ENCODE data around the gene IGF2BP2. TPM values are rescaled to one million over a fixed set of nuclear protein-coding genes. Genes with fewer than 3 reads are reported as not detected.

The IGF2BP2 gene
- total RNA-seq, 1 experiment from 2014 or later = 135 TPM

GRCh38 chr3:185653949-185654757, 170.7 kb downstream of the IGF2BP2 start:
- Histone ChIP-seq H3K9ac (ENCODE audit: low read length) (no peak overlapping the region), H3K9me3 (ENCODE audit: control insufficient read depth in 1 of 2, insufficient read depth in 1 of 2, low read depth in 1 of 2, low read length in 2 of 2) (no peaks in the 10 kb centered on the region), H3K4me3 (replicated peaks in 1 of 2; ENCODE audit: low read depth in 1 of 2, low read length in 2 of 2) (no peak overlapping the region), H3K4me2 (ENCODE audit: low read length) (no peak overlapping the region), H3K27me3 (ENCODE audit: insufficient read depth, low read length) (no peaks in the 10 kb centered on the region), H2AFZ (ENCODE audit: low read depth, low read length, poor library complexity, severe bottlenecking) (no peak overlapping the region), H3K9me2 (ENCODE audit: insufficient read depth) (no peaks in the 10 kb centered on the region), H3K4me1 (ENCODE audit: control insufficient read depth in 1 of 2, insufficient read depth in 2 of 2, low read length in 2 of 2) (peaks cover 2 to 11% of the 10 kb centered on the region in 2 experiments; a peak in 3 of 4 replicates), H3K27ac (ENCODE audit: low read depth, low read length) (no peak overlapping the region), H4K20me1 (ENCODE audit: insufficient read depth) (no peaks in the 10 kb centered on the region), H3K79me2 (ENCODE audit: insufficient read depth, low read length) (no peaks in the 10 kb centered on the region), H3K36me3 (ENCODE audit: control insufficient read depth in 1 of 2, insufficient read depth in 2 of 2, low read length in 2 of 2) (peaks cover 34 to 42% of the 10 kb centered on the region in 2 experiments)
- TF ChIP-seq REST (IDR thresholded peaks at IDR 0.05; ENCODE audit: low read depth) (no peak), SP1 (IDR thresholded peaks at IDR 0.05; ENCODE audit: low read depth) (no peak)
- ChIA-PET RAD21 (ENCODE audit: low non-redundant PET in 1 of 2, low total read pairs in 2 of 2, uncharacterized antibody in 2 of 2, unreplicated experiment in 2 of 2) (no interaction called here), POLR2A (no interaction called here), CTCF (no interaction called here)
- ATAC-seq (no peak), DNase-seq (ENCODE audit: low read depth, low spot score) (no peak)
- no TSS peak for BruUV-seq (replicated peaks)
- intact Hi-C loops (cut with micrococcal nuclease) = no loop called here

GRCh38 chr3:185651971-185652370, 172.9 kb downstream of the IGF2BP2 start:
- Histone ChIP-seq H3K9me3 (ENCODE audit: control insufficient read depth in 1 of 2, insufficient read depth in 1 of 2, low read depth in 1 of 2, low read length in 2 of 2) (no peaks in the 10 kb centered on the region), H2AFZ (ENCODE audit: low read depth, low read length, poor library complexity, severe bottlenecking) (no peak overlapping the region), H3K79me2 (ENCODE audit: insufficient read depth, low read length) (no peaks in the 10 kb centered on the region), H3K27me3 (ENCODE audit: insufficient read depth, low read length) (no peaks in the 10 kb centered on the region), H3K4me1 (ENCODE audit: control insufficient read depth in 1 of 2, insufficient read depth in 2 of 2, low read length in 2 of 2) (no peaks in the 10 kb centered on the region), H3K4me2 (ENCODE audit: low read length) (no peak overlapping the region), H3K4me3 (replicated peaks in 1 of 2; ENCODE audit: low read depth in 1 of 2, low read length in 2 of 2) (no peak overlapping the region), H3K36me3 (ENCODE audit: control insufficient read depth in 1 of 2, insufficient read depth in 2 of 2, low read length in 2 of 2) (peaks cover 39 to 42% of the 10 kb centered on the region in 2 experiments), H3K9ac (ENCODE audit: low read length) (no peak overlapping the region), H3K9me2 (ENCODE audit: insufficient read depth) (no peaks in the 10 kb centered on the region), H3K27ac (ENCODE audit: low read depth, low read length) (no peak overlapping the region), H4K20me1 (ENCODE audit: insufficient read depth) (no peaks in the 10 kb centered on the region)
- BruUV-seq (replicated peaks) = no TSS peak
- POLR2A ChIA-PET = no interaction called here
- RAD21 ChIA-PET (ENCODE audit: low non-redundant PET in 1 of 2, low total read pairs in 2 of 2, uncharacterized antibody in 2 of 2, unreplicated experiment in 2 of 2) = no interaction called here
- ATAC-seq (no peak), DNase-seq (ENCODE audit: low read depth, low spot score) (no peak)
- CTCF ChIA-PET = interaction anchor here (1.9 kb wide), 1 partner anchor 8 kb away, joined by 7 read pairs; no protein-coding TSS in a partner anchor
- intact Hi-C loops (cut with micrococcal nuclease) = no loop called here
- TF ChIP-seq REST (IDR thresholded peaks at IDR 0.05; ENCODE audit: low read depth) (no peak), ZNF274 (IDR thresholded peaks at IDR 0.05; ENCODE audit: low read depth, low read length) (no peak), RAD21 (IDR thresholded peaks at IDR 0.05; ENCODE audit: low read depth) (no peak), POLR2AphosphoS5 (IDR thresholded peaks at IDR 0.05; ENCODE audit: low read depth, low read length) (no peak), CBX3 (IDR thresholded peaks at IDR 0.05; ENCODE audit: low read depth) (no peak), ATF3 (IDR thresholded peaks at IDR 0.05) (no peak), TCF7L2 (IDR thresholded peaks at IDR 0.05; ENCODE audit: borderline replicate concordance, extremely low read depth, insufficient read depth, insufficient read length) (no peak), SIN3A (IDR thresholded peaks at IDR 0.05; ENCODE audit: low read depth) (no peak), ZFX (IDR thresholded peaks at IDR 0.05) (no peak), YY1 (IDR thresholded peaks at IDR 0.05; ENCODE audit: extremely low read depth, insufficient replicate concordance, low read depth, low read length) (no peak), FOSL1 (IDR thresholded peaks at IDR 0.05; ENCODE audit: low read depth) (no peak)

All from HCT116 (cell line).